HG03280 (cell line): ENCODE measurements around the gene CYTH4.

Experiments
- ATAC-seq: cut with Tn5 transposase; IDR thresholded peaks from one replicate; pipeline ENCODE4 v1.9.1; 2021; ENCODE audit warnings: mild to moderate bottlenecking, moderate library complexity; ENCODE audit not compliant: unreplicated experiment

CYTH4 gene

DNA sequence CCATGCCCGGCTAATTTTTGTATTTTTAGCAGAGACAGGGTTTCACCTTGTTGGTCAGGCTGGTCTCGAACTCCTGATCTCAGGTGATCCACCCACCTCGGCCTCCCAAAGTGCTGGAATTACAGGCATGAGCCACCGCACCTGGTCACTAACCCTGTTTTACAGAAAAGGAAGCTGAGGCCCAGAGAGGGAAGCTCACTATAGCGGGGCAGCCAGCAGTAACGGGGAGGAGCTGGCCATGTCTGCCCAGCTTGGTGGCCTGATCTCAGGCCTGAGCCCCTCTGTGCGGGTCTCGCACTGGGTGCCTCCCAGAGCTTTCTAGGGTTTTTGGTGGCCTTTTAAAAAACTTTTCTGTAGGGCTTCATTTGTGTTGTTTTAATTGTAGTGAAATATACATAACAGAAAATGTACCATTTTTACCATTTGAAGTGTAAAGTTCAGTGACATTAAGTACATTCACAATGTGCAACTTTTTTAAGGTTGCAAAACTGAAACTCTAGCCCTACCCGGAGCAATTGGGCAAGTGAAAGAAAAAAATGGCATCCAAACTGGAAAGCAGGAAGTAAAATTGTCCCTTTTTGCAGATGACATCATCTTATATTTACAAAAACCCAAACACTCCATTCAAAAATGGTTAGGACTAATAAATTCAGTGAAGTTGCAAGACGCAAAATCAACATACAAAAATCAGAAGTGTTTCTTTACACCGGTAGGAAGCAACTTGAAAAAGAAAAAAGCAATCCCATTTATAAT lies 14.5 kb upstream of the CYTH4 start:
- no peak for ATAC-seq

DNA sequence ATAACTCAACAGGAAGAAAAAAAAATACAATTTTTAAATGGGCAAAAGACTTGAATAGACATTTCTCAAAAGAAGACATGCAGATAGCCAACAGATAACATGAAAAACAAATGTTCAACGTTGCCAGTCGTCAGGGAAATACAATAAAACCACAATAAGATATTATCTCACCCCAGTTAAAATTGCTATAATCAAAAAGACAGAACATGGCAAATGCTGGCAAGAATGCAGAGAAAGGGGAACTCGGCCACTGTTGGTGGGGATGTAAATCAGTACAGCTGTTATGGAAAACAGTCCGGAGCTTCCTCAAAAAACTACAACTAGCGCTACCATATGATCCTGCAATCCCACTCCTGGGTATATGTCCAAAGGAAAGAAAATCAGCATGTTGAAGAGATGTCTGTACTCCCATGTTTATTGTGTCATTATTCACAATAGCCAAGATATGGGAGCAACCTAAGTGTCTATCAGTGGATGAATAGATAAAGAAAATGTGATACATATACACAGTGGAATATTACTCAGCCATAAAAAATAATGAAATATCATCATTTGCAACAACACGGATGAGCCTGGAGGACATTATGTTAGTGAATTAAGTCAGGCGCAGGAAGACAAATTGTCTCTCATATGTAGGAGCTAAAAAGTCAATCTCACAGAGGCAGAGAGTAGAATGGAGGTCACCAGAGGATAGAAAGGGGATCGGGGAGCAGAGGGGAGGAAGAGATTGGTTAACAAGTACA lies 12.2 kb upstream of the CYTH4 start:
- no peak for ATAC-seq

DNA sequence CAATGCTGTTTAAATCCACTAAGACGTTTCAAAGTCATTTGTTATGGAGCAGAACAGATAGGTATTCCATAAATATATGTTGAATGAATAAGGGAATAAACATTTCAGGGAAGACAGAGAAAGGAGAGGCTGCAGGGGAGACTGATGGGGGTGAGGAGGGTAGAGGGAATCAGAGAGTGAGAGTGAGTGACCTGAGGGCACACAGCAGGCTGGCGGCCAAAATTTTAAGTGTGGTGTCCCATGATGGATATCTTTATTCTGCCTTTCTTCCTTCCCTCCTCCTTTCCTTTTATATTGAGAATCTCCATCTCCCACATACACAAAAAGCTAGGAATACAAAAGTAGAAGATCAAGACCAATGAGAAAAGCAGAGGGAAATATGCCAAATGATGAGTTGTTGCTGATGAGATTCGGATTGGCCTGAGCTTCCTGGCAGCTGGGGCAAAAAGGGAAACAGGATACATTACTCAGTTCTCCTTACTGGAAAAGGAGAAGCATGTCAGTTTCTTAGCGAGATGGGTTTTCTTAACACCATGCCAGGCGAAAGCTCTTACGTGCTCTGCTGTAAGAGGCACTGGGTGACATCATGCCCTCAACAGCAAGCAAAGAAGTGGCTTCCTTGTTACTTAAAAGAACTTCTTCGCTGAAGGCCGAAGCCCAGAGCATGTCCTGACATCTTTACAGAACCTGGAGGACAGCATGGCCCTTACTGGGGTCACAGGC lies 11.2 kb upstream of the CYTH4 start:
- ATAC-seq: no peak

DNA sequence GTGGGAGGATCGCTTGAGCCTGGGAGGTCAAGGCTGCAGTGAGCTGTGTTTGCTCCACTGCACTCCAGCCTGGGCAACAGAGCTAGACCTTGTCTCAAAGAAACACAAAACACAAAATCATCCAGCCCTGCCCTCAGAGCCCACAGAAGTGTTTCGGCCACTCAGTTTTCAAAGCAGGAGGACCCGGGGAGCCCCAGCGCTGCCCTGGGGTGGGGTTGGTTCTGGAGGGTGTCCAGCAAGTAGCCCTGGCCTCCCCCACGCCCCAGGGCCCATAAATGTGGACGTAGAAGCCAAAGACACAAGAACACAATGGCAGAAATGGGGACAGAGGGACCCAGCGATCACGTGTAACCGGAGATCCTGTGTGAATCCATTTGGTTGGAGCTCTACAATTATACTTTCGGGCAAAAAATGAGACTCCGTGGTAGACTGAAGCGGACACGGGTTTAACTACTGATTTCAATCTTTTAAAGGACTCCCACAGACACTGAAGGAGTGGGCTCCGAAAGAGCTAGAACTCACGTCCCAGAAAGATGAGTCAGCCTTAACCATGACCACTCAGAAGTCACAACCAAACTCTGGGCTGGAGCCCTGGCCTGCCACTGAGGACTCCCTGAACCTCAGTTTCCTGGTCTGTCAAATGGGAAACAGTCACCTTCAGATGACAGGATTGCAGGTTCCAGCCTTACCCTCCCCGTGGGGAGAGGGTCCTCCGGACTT lies 9.0 kb upstream of the CYTH4 start:
- no peak for ATAC-seq

DNA sequence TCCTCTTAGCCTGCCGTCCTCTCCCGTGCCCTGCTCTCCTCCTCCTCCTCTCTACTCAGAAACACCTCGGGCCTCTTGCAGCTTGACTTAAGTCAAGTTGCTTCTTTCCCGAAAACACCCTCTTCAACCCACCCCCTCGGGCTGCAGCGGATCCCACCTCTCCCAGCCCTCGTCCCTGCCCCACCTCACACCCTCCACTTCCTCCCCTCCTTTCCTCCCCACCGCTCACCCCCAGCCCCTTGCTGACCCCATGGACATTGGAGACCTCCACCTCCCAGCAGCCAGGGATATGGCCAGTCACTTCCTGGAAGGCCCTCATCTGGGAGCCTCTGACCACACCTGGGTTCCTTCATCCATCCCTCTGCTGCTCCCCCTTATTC lies 8.5 kb upstream of the CYTH4 start:
- ATAC-seq: no peak

DNA sequence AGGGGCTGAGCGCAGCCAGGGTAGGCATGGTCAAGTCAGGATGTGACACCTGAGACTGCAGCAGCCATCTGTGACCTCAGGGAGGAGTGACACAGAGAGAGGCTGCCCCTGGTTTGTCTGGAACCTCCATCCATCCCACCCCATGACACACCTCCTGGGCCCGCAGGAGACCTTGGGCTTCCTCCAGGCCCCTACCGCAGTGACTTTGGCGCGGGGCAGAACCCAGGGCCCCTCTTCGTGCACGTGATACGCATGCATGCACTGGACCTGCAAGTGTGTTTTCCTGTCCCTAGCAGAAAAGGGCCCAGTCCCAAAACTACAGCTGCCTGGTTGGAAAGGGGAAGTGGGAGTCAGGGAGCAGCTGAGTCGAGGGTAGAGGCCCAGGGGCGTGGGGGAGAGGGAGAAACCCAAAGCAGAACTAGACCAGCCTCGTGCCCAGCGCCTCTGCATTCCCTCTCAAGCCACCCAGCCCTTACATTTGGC lies 7.9 kb upstream of the CYTH4 start:
- ATAC-seq: no peak

DNA sequence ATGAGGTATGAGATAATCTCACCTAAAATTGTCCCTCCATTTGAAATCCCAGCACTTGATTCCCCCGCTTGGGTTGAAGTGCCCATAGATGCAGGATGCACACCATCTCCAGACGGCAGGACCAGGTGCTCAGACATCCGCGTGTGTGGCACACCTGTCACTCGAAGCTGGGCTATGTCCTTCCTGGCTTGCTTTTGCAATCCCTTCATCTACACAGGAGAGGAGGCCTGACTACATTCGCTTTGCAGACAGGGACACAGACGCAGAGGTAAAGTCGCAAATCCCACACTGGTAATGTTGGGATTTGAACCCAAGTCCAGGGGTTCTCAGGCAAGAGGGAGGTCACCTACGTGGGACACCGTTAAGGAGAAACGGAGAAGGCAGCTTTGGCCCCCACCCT lies 7.2 kb upstream of the CYTH4 start:
- no peak for ATAC-seq

DNA sequence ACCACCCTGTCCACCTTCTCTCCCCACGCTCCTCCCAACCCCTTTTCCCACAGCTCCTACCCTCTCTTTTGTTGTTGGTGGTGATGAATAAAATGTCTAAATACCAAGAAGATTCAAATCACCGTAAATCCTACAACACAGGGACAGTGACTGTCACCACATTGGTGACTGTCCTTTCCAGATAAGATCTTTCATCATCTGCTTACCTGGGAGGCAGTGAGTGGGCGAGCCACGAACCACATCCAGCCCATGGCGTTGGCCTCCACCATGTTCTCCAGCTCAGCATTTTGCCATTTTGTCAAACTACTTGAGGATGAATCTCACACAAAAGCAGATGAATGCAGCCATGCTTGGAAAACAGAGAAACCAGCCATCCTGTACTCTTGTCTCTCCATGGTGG lies 6.7 kb upstream of the CYTH4 start:
- no peak for ATAC-seq

DNA sequence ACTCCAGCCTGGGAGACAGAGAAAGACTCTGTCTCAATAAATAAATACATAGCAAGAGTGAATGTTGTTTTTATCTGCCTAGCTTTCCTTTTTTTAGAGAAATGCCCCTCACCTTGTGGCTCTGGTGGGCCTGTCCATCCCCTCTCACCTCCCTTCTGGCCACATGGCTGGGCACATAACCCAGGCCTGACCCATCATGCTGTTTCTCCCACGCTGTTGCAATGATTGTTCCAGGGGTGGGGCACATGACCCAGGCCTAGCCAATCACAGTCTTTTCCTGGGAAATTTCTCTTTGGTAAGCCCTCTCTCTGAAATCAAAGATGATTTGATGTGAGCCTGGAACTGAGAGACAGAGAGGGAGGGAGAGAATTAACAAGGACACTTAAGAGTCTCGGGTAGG lies 5.5 kb upstream of the CYTH4 start:
- no peak for ATAC-seq

DNA sequence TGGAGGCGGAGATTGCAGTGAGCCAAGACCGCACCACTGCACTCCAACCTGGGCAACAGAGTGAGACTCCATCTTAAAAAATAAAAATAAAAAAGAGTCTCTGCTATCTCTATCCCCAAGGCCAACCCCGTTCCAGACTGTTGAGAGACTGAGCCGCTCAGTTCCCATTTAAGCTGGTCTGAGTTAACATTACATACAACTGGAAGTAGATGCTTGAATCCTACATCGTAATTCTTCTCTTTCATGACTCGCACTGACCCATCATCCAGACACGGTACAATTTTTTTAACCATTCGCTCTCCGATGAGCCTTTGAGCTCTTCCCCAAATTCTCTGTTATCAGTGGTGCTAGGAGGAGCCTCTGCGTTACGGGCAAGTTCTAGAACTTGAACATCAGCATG lies 4.9 kb upstream of the CYTH4 start:
- ATAC-seq: no peak

DNA sequence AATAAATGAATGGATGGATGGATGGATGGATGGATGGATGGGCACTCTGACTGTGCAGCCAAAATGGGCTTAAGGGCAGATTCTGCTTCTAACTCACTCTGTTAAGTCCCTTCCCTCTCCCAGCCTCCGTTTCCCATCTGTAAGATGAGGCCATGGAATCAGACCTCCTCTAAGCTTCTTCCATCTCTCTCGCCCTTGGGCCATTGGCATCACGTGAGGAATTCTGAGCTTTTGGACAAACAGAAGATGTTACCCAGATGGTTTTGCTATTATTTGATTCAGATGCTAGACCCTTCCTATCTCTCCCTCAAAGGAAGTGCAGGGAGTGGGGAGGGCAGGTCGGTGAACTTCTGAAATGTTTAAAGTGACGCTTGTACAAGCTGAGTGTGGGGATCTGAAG lies 4.0 kb upstream of the CYTH4 start:
- ATAC-seq: no peak

DNA sequence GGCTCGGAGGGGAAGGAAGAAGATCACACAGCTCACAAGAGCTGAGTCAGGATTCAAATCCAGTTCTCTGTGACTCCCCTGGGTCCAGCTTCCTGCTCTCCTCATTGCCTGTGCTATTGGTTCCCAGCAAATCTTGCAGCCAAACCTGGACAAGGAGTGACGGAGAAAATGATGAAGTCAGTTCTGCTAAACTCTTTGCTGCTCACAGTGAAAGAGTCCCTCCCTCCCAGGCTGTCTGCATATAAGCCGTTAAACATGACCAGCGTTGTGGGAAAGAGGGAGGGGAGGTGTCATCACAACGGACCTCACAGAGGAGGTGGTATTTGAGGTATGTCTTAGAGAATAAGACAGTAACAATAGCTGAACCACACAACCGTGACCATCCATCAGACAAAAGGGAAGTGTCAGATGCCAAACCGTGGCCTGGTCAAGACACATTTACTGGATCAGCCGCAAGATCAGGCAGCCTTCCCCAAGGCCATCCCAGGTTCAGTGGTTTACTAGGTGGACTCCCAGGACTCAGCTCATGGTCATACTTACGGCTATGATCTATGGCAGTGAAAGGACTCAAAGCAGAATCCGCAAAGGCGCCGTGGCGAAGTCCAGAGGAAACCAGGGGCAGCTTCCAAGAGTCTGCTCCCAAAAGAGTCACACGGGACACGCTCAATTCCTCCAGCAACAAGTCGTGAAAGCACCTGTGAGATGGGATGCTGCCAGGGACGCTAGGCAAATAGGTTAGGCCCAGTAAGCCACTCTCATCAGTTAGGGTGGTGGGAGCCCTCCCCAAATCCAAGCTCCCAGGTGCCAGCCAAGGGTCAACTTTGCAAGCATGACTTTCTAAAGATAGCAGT lies 2.8 kb upstream of the CYTH4 start:
- ATAC-seq: no peak

DNA sequence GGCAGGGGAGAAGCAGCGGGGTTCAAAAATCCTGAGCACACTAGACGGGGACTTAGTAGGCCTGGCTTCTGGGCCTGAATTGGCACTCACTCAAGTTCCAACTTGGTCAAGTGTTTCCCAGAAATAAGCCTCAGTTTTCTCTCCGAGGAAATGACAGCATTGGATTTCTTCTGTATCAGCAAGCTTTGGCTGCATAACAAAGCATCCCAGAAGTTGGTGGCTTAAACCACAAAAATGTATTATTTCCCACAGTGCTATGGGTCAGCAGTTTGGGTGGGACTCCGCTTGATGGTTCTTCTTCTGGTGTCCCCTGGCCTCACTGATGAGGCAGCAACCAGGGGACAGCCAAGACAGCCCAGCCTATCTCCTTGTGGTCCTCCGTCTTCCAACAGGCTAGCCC lies 1.6 kb upstream of the CYTH4 start:
- ATAC-seq: no peak

DNA sequence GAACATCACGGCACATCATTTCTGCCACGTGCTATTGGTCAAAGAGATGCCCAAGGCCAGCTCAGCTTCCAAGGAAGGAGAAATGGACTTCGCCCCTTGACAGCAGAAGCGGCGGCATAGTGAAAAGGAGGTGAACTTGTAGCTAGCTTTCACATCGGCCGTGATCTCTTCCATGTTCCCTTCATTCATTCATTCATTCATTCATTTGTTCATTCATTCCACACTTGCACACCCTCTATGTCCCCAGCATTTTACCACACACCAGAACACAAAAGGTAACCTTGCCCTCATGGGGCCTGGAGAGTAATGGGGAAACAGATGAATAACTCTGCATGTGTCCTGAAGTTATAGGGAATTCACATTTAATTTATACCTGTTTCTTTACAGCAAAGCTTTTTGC lies 1.1 kb upstream of the CYTH4 start:
- ATAC-seq: no peak

DNA sequence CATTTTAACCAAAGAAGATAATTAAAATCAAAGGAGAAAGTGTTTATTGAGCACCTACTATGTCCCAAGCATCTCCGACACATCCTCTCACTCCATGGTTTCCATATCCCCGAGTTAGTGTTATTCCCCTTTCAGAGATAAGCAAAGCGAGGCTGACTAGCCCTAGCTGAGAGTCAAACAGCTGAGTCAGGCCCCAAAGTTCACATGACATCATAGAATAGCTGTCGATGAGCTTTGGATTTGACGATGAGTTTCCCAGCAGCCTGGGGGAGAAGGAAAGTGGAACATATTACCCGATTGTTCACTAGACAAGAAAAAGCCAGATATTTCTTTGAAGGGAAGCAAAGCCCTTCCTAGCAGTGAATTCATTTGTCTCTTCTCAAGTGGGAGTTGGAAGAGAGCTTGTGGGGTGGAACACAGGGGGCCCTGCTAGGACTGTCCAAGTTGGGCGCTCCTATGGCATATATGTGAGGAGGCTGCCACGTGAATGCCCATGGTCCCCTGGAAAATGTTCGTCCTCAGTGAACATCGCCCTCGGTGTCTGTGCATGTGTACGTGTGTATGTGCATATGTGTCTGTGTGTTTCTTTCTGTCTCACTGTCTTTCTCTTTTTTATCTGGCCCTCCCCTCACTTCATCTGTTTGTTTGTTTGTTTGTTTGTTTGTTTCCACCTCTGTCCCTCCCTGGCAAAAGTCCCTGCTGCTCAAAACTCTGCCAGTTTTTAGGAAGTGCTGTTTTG lies 493 bp upstream of the CYTH4 start:
- ATAC-seq: no peak

DNA sequence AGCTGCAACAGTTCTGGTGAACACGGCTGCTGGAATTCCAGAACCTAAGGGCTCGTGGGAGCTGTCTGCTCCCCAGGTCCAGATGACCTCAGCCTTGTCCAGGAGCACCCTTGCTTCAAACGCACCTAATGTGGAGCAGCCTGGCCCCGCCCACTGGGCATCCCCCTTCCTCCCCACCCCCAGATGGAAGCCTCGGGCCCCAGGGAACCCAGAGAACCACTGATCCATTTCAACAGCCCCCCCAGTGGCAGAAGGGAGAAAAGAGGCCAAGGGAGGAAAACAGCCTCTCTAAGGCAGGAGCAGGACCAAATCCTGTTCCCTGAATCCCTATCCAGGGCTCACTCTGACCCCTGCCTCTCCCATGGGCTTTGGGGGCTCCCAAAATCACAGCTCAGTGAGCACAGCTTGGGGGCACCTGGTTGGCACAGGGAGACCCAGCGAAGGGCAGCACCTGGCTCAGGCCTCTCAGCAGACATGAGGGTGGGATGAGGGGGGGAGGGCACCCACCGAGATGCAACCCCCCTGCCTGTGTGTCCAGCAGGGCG lies 1.2 kb downstream of the CYTH4 start:
- no peak for ATAC-seq

DNA sequence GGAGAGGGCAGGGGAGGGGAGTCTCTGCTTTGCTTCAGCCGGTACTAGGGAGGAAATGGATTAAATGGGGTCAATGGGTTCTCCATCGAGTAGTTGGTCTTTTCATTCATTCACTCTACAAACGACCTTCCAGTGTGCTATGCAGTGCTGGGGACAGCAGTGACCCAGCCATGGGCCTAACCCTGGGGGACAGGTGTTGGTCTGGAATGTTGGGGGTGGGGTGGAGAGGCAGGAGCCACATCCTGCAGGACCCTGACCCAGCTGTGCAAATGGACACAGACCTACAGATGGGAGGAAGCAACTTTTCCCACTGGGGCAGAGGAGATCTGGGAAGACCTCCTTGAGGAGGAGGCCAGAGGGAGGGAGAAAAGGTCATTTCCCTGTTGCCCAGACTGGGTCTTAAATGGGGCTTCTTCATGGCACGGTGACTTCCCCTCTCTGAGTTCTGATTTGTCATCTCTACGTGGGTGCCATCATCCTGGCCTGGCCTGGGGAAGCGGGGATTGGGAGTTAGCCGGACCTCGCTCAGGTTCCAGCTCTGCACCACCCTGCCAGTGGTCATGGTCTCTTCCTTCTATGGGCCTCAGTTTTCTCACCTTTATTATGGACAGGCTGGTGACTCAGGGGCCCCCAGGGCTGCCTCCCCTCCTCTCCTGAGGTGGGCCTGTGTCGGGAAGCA lies 2.0 kb downstream of the CYTH4 start:
- no peak for ATAC-seq

DNA sequence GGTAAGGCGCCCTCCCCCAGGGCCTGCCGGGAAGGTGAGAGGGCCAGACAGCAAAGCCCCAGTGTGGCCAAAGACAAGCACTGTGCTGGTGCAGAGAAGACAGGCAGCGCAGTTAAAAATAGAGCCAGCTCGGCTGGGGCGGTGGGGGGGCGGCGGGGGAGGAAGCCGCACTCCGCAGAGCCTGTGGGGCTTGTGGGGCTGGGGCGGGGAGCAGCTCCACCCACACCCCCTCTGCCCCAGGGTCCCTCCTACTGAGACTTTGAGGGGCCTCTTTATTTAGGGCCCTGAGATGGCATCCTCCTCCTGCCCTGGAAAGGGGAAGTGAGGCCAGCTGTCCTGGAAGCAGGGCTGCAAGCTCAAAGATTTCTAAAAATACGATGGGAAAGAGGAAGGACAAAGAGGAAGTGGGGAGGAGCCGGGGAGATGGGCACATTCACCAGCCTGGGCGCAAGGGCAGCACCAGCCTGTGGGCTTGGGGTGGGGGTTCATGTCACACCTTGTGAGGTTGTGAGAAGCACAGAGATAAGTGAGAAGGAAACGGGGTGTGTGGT lies 2.6 kb downstream of the CYTH4 start:
- no peak for ATAC-seq

DNA sequence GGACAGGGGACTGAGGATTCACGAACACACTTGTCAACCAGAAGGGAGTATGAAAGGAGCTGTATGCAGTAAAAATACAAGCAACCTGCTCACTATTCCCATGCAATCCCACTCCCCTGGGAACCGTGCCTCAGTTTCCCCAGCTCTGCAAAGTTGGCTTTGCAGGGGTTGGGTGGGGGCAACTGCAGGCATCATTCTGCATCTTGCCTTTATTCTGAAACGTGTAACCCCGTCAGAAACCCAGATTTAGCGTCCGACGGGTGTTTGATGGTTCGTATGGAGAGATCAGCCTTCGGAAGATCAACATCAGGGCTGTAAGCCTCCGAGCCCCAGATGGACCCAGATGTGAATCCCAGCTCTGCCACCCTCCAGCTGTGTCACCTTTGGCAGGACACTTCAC lies 3.6 kb downstream of the CYTH4 start:
- ATAC-seq: no peak
